ENCODE measurements around the gene PCK1. TPM values are rescaled to one million over a fixed set of nuclear protein-coding genes. Genes with fewer than 3 reads are reported as not detected.

PCK1 gene
- total and polyA plus RNA-seq, 2 donors (not counting 3 experiments of a cell fraction or from before 2014, with no cell fraction given): not detected

GRCh38 chr20:57573894-57574293 is 13.0 kb downstream of the PCK1 start:
- Histone ChIP-seq H3K79me2 (ENCODE audit: control insufficient read depth, insufficient read depth, low read length) (no peaks in the 10 kb centered on the region), H3K27ac (ENCODE audit: insufficient read depth, low read depth, low read length) (no peak overlapping the region), H2AFZ (ENCODE audit: low read depth, low read length) (no peak overlapping the region), H3K36me3 (ENCODE audit: control insufficient read depth in 2 of 2, extremely low read depth in 1 of 2, insufficient read depth in 2 of 2, low read length in 2 of 2) (no peaks in the 10 kb centered on the region), H4K20me1 (replicated peaks; ENCODE audit: control insufficient read depth, extremely low read depth, insufficient read depth, low read length) (no peaks in the 10 kb centered on the region), H3K4me3 (replicated peaks in 1 of 3; ENCODE audit: insufficient read depth in 1 of 3, low read depth in 1 of 3, low read length in 3 of 3) (no peak overlapping the region), H3K9me3 (replicated peaks; ENCODE audit: control insufficient read depth, insufficient read depth, low read length) (no peaks in the 10 kb centered on the region), H3K4me2 (ENCODE audit: insufficient read depth, low read length) (no peak overlapping the region), H3K9ac (replicated peaks; ENCODE audit: extremely low read depth, insufficient read depth, low read length) (no peak overlapping the region), H3K27me3 (ENCODE audit: control insufficient read depth in 2 of 2, insufficient read depth in 2 of 2, low read length in 2 of 2) (no peaks in the 10 kb centered on the region), H3K9me1 (replicated peaks; ENCODE audit: control insufficient read depth, extremely low read depth, insufficient read depth, low read length) (no peaks in the 10 kb centered on the region), H3K4me1 (ENCODE audit: control insufficient read depth, extremely low read depth, insufficient read depth, low read length) (no peaks in the 10 kb centered on the region)
- TF ChIP-seq CTCF (IDR thresholded peaks at IDR 0.05; ENCODE audit: extremely low read depth in 1 of 2, insufficient read depth in 1 of 2, low read depth in 1 of 2, low read length in 2 of 2): no peak
- TF ChIP-seq MYC (IDR thresholded peaks at IDR 0.05; ENCODE audit: low read depth, low read length): no peak
- TF ChIP-seq MAX (IDR thresholded peaks at IDR 0.05; ENCODE audit: insufficient read depth, insufficient read length): no peak
- no peak for TF ChIP-seq POLR2AphosphoS5 (IDR thresholded peaks at IDR 0.05; ENCODE audit: insufficient read depth, low read depth, low read length)
- TF ChIP-seq JUN (IDR thresholded peaks at IDR 0.05; ENCODE audit: borderline replicate concordance, insufficient read depth, insufficient read length, low read depth): no peak
- TF ChIP-seq FOS (IDR thresholded peaks at IDR 0.05; ENCODE audit: borderline replicate concordance, insufficient read depth, low read length): no peak
- no peak for TF ChIP-seq EZH2 (IDR thresholded peaks at IDR 0.05; ENCODE audit: borderline replicate concordance, low read depth, low read length, severe bottlenecking)
- no peak for TF ChIP-seq POLR2A (IDR thresholded peaks at IDR 0.05; ENCODE audit: low read depth, low read length)
- no peak for TF ChIP-seq GATA2 (IDR thresholded peaks at IDR 0.05; ENCODE audit: insufficient read depth, insufficient read length, low read depth, low read length)
- POLR2A ChIA-PET: no interaction called here
- dilution Hi-C loops (cut with MboI; ENCODE audit: extremely low pct_ligation_motif_present, low sequenced_read_pairs) (no loop called here), intact Hi-C loops (cut with micrococcal nuclease) (no loop called here)
- CTCF ChIA-PET: interaction anchor here (0.6 kb wide), 1 partner anchor 11 kb away, joined by 4 read pairs; no protein-coding TSS in a partner anchor
- BruUV-seq (replicated peaks): no TSS peak
- FAIRE-seq (no peak), DNase-seq (ENCODE audit: low read depth, low spot score) (no peak)

All from endothelial cell of umbilical vein (primary cell).